Measurements from ENCODE around the gene ZNF618. TPM values are rescaled to one million over a fixed set of nuclear protein-coding genes. Genes with fewer than 3 reads are reported as not detected.
A peak's percentile ranks its signal among the peaks of the same experiment; 100 is the strongest.

The ZNF618 gene
- total RNA-seq, 1 experiment from 2014 or later: 4.2 TPM

- CTCF ChIA-PET: interaction anchor here (0.7 kb wide), 1 partner anchor 29 kb away, joined by 6 read pairs; no protein-coding TSS in a partner anchor
- Histone ChIP-seq H3K27me3 (ENCODE audit: low read length) (no peaks in the 10 kb centered on the region), H3F3A (ENCODE audit: low read length, unreplicated experiment) (no peaks in the 10 kb centered on the region), H3K4me1 (ENCODE audit: insufficient read depth, low read length) (peaks cover 29% of the 10 kb centered on the region), H3K9me2 (replicated peaks; ENCODE audit: low read length) (no peaks in the 10 kb centered on the region), H4K20me1 (ENCODE audit: low read length) (no peaks in the 10 kb centered on the region), H3K79me2 (ENCODE audit: low read length) (0 out of 2 replicates have a peak, but pooled peaks cover 4% of the 10 kb centered on the region), H2AFZ (ENCODE audit: low read length) (no peak overlapping the region), H3K4me3 (ENCODE audit: low read length) (no peak overlapping the region), H3K36me3 (ENCODE audit: low read depth, low read length) (no peaks in the 10 kb centered on the region), H3K4me2 (ENCODE audit: low read length) (no peak overlapping the region), H3K9ac (ENCODE audit: low read length) (no peak overlapping the region), H3K9me3 (ENCODE audit: low read length) (no peaks in the 10 kb centered on the region), H3K27ac (ENCODE audit: low read length) (no peak overlapping the region)
- intact Hi-C loops (cut with micrococcal nuclease): no loop called here
- TF ChIP-seq CTCF (conservative IDR thresholded peaks at IDR 0.05; ENCODE audit: low read depth, low read length) (no peak), EZH2 (IDR thresholded peaks at IDR 0.05; ENCODE audit: low read length, unreplicated experiment) (no peak), EZH2phosphoT487 (IDR thresholded peaks at IDR 0.05; ENCODE audit: borderline replicate concordance, low read length) (no peak)
- no TSS peak for BruUV-seq (replicated peaks)
- no peak for ATAC-seq
- POLR2A ChIA-PET (ENCODE audit: unreplicated experiment): no interaction called here
- DNase-seq: no peak
Measured at GRCh38 chr9:113955076-113955752, 79.1 kb downstream of the ZNF618 start.

- H3K4me3 ChIP-seq (ENCODE audit: low read length): no peak overlapping the region
- ChIA-PET CTCF (no interaction called here), POLR2A (ENCODE audit: unreplicated experiment) (no interaction called here)
- TF ChIP-seq EZH2phosphoT487 (IDR thresholded peaks at IDR 0.05; ENCODE audit: borderline replicate concordance, low read length) (no peak), EZH2 (IDR thresholded peaks at IDR 0.05; ENCODE audit: low read length, unreplicated experiment) (no peak), CTCF (conservative IDR thresholded peaks at IDR 0.05; ENCODE audit: low read depth, low read length) (no peak)
- H2AFZ ChIP-seq (ENCODE audit: low read length): no peak overlapping the region
- ATAC-seq (no peak), DNase-seq (no peak)
- no peaks in the 10 kb centered on the region for H3K36me3 ChIP-seq (ENCODE audit: low read depth, low read length)
- no peaks in the 10 kb centered on the region for H3F3A ChIP-seq (ENCODE audit: low read length, unreplicated experiment)
- intact Hi-C loops (cut with micrococcal nuclease): no loop called here
- H3K9ac ChIP-seq (ENCODE audit: low read length): no peak overlapping the region
- 0 out of 2 replicates have a peak, but pooled peaks cover 4% of the 10 kb centered on the region for H3K79me2 ChIP-seq (ENCODE audit: low read length)
- no TSS peak for BruUV-seq (replicated peaks)
- no peaks in the 10 kb centered on the region for H3K9me3 ChIP-seq (ENCODE audit: low read length)
- peak overlapping the region; percentile 62 for H3K4me2 ChIP-seq (ENCODE audit: low read length)
- H3K27ac ChIP-seq (ENCODE audit: low read length): no peak overlapping the region
- H3K4me1 ChIP-seq (ENCODE audit: insufficient read depth, low read length): peaks cover 29% of the 10 kb centered on the region
- H4K20me1 ChIP-seq (ENCODE audit: low read length): no peaks in the 10 kb centered on the region
- H3K9me2 ChIP-seq (replicated peaks; ENCODE audit: low read length): no peaks in the 10 kb centered on the region
- no peaks in the 10 kb centered on the region for H3K27me3 ChIP-seq (ENCODE audit: low read length)
Measured at GRCh38 chr9:113956901-113957300, 80.8 kb downstream of the ZNF618 start.

GRCh38 chr9:113957351-113957750 is 81.2 kb downstream of the ZNF618 start:
- Histone ChIP-seq H3F3A (ENCODE audit: low read length, unreplicated experiment) (no peaks in the 10 kb centered on the region), H3K27ac (ENCODE audit: low read length) (peak overlapping the region; percentile 68), H3K9me2 (replicated peaks; ENCODE audit: low read length) (no peaks in the 10 kb centered on the region), H3K4me3 (ENCODE audit: low read length) (no peak overlapping the region; the same call in 1 of the 2 replicates), H3K79me2 (ENCODE audit: low read length) (0 out of 2 replicates have a peak, but pooled peaks cover 4% of the 10 kb centered on the region), H3K4me2 (ENCODE audit: low read length) (peak overlapping the region; percentile 62), H3K27me3 (ENCODE audit: low read length) (no peaks in the 10 kb centered on the region), H3K36me3 (ENCODE audit: low read depth, low read length) (no peaks in the 10 kb centered on the region), H3K9ac (ENCODE audit: low read length) (0 out of 2 replicates have a peak overlapping the region, but pooled peaks have one; percentile 3), H2AFZ (ENCODE audit: low read length) (no peak overlapping the region), H3K4me1 (ENCODE audit: insufficient read depth, low read length) (peaks cover 29% of the 10 kb centered on the region), H3K9me3 (ENCODE audit: low read length) (no peaks in the 10 kb centered on the region), H4K20me1 (ENCODE audit: low read length) (no peaks in the 10 kb centered on the region)
- DNase-seq (no peak), ATAC-seq (peak; percentile 44)
- ChIA-PET POLR2A (ENCODE audit: unreplicated experiment) (no interaction called here), CTCF (no interaction called here)
- intact Hi-C loops (cut with micrococcal nuclease): no loop called here
- TF ChIP-seq EZH2 (IDR thresholded peaks at IDR 0.05; ENCODE audit: low read length, unreplicated experiment): no peak
- TF ChIP-seq CTCF (conservative IDR thresholded peaks at IDR 0.05; ENCODE audit: low read depth, low read length): no peak
- TF ChIP-seq EZH2phosphoT487 (IDR thresholded peaks at IDR 0.05; ENCODE audit: borderline replicate concordance, low read length): no peak
- BruUV-seq (replicated peaks): no TSS peak

Data from PC-3 (cell line).